Mesothelial cell of epicardium (in vitro differentiated cells): ENCODE measurements around the gene PPIP5K1. TPM values are rescaled to one million over a fixed set of nuclear protein-coding genes. Genes with fewer than 3 reads are reported as not detected.

Experiments used
- DNase-seq, 2 experiments: peaks; one replicate each; pipeline ENCODE4 v3.0.0; 2021; ENCODE audit warnings: low spot score in 2 of 2; ENCODE audit not compliant: unreplicated experiment in 2 of 2
- H3K27ac Mint-ChIP-seq: 2 replicates; pipeline ENCODE4 v1.8.0; 2021; ENCODE audit warnings: mixed read lengths
- H3K27me3 Mint-ChIP-seq: 2 replicates; pipeline ENCODE4 v1.8.0; 2021; ENCODE audit warnings: low read depth, mixed read lengths
- H3K36me3 Mint-ChIP-seq: 2 replicates; pipeline ENCODE4 v1.8.0; 2021; ENCODE audit warnings: mixed read lengths
- H3K4me1 Mint-ChIP-seq: 2 replicates; pipeline ENCODE4 v1.8.0; 2021; ENCODE audit warnings: mixed read lengths
- H3K4me3 Mint-ChIP-seq: 2 replicates; pipeline ENCODE4 v1.8.0; 2021; ENCODE audit warnings: mild to moderate bottlenecking, moderate library complexity, mixed read lengths
- H3K9me3 Mint-ChIP-seq: 2 replicates; pipeline ENCODE4 v1.8.0; 2021; ENCODE audit warnings: mixed read lengths
- total RNA-seq: library from RNA; stranded (reverse); gene quantifications from 3 replicates; pipeline ENCODE4 v1.2.1, GENCODE V29; 2021
- TF ChIP-seq, protein P1 (sequence below): fragments of 200-600 bp; sonication (generic); IDR thresholded peaks from one replicate; pipeline ENCODE4 v1.5.0; 2021; ENCODE audit warnings: antibody characterized with exemption; ENCODE audit not compliant: unreplicated experiment

The PPIP5K1 gene
- total RNA-seq, 1 donor from 2014 or later: 56.0 TPM

DNA sequence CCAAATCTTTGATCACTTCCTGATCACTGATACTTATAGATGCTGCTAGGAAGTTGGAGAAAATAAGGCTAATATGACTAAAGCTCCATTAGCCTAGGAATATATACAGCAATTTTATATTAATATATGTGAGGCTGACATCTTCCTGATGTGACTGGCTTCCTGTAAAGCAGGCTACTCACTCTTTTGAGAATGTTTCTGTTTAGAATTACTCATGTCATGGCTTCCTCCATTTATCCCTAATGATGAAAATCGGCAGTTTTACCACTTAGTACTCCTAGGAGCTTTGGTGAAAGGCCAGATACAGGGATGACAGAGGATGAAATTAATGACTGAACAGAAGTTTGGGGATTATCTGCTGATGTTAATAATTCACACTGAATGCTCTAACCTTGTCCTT, 76.5 kb downstream of the PPIP5K1 start:
- H3K27me3 Mint-ChIP-seq: peaks cover 18% of the 10 kb centered on the region

DNA sequence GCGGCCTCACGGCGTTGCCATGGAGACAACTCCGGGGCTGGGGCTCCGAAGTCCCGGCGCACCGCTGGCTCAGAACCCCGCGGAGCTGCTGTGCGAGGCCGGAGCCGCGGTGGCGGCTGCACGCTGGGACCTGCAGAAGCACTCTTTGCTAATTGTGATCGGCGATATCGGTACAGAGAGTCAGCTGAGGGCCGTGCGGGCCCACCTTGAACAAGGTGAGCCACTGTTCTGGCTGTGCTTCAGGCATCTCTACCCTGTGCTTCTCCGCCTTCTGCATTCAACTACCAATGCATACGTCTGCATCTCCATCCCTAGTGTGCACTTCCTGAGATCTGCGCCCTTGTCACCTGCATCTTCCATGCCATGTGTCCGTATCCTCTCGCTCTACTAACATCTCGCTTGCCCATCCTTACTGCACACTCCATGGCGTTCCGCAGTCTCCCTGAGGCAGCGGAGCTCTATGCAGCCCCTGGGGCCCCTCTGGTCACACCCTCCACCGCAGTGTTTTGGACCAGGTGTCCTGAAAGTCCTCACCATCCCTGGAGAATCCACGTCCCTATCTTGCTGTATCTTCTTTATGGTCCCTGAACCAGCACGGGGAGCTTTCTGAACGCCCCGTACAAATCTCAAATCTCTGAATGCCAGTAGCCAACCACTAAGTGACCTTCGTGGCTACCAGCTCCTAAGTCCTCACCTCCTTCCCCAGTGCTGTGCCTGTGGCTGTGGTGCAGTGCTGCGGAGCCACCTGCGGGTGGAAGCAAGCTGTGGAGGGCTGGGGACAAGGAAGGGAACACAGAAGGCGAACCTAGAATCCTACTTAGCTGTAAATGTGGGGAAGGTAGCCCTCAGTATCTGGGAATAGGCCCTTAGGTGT, 78.8 kb downstream of the PPIP5K1 start:
- TF ChIP-seq, protein P1, sequence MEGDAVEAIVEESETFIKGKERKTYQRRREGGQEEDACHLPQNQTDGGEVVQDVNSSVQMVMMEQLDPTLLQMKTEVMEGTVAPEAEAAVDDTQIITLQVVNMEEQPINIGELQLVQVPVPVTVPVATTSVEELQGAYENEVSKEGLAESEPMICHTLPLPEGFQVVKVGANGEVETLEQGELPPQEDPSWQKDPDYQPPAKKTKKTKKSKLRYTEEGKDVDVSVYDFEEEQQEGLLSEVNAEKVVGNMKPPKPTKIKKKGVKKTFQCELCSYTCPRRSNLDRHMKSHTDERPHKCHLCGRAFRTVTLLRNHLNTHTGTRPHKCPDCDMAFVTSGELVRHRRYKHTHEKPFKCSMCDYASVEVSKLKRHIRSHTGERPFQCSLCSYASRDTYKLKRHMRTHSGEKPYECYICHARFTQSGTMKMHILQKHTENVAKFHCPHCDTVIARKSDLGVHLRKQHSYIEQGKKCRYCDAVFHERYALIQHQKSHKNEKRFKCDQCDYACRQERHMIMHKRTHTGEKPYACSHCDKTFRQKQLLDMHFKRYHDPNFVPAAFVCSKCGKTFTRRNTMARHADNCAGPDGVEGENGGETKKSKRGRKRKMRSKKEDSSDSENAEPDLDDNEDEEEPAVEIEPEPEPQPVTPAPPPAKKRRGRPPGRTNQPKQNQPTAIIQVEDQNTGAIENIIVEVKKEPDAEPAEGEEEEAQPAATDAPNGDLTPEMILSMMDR: no peak
- no peak for DNase-seq

More for the DNA sequence above, 76.5 kb downstream of the PPIP5K1 start:
- no peaks in the 10 kb centered on the region for H3K36me3 Mint-ChIP-seq
- TF ChIP-seq, protein P1: no peak
- peaks cover 57% of the 10 kb centered on the region for H3K4me1 Mint-ChIP-seq
- H3K27ac Mint-ChIP-seq: no peak overlapping the region
- no peak for DNase-seq
- no peak overlapping the region for H3K4me3 Mint-ChIP-seq
- H3K9me3 Mint-ChIP-seq: no peaks in the 10 kb centered on the region

DNA sequence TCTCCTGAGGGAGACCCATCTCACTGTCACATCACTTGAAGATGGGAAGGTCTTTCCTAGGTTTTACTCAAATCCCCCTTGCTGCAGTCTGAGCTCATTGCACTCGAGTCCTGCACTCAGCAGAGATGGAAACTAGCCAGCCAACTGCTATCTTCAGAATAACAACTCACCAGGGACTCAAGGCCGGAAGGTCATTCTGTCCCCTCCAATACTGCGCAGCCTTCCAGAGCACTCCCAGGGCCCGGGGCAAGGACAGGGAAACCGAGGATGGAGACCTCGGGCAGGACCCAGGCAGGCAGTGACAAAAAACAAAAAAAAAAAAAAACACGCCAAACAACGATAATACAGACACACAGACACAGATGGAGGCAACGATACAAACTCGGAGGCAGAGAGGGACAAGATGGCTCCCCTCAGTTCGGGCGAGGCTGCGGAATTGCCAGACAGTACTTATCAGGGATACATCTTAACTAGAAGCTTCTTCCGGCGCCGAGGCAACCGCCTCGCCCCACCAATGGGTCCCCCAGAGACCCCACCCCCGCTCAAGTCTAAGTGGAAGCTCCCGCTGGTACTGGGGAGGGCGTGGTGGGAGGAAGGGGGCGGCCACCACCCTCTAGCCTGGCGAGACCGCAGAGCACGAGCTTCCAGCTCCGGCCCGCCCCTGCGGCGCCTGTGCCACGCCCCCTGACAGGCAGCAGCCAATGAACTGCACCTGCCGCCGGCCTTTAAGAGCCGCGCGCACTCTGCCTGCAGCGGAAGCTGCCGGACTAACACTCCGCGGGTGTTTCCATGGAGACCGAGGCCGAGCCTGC, 79.6 kb downstream of the PPIP5K1 start:
- DNase-seq: peak; percentile 97 to 98
- peaks cover 18% of the 10 kb centered on the region for H3K27me3 Mint-ChIP-seq
- H3K9me3 Mint-ChIP-seq: no peaks in the 10 kb centered on the region
- peak overlapping the region; percentile 76 for H3K4me3 Mint-ChIP-seq
- no peaks in the 10 kb centered on the region for H3K36me3 Mint-ChIP-seq
- H3K4me1 Mint-ChIP-seq: peaks cover 40% of the 10 kb centered on the region
- H3K27ac Mint-ChIP-seq: peak overlapping the region; percentile 90
- TF ChIP-seq, protein P1: no peak

More for the DNA sequence above, 78.8 kb downstream of the PPIP5K1 start:
- peak overlapping the region; percentile 51 for H3K27ac Mint-ChIP-seq
- no peaks in the 10 kb centered on the region for H3K9me3 Mint-ChIP-seq
- H3K4me3 Mint-ChIP-seq: peak overlapping the region; percentile 76
- H3K36me3 Mint-ChIP-seq: no peaks in the 10 kb centered on the region
- H3K4me1 Mint-ChIP-seq: peaks cover 41% of the 10 kb centered on the region
- peaks cover 18% of the 10 kb centered on the region for H3K27me3 Mint-ChIP-seq

DNA sequence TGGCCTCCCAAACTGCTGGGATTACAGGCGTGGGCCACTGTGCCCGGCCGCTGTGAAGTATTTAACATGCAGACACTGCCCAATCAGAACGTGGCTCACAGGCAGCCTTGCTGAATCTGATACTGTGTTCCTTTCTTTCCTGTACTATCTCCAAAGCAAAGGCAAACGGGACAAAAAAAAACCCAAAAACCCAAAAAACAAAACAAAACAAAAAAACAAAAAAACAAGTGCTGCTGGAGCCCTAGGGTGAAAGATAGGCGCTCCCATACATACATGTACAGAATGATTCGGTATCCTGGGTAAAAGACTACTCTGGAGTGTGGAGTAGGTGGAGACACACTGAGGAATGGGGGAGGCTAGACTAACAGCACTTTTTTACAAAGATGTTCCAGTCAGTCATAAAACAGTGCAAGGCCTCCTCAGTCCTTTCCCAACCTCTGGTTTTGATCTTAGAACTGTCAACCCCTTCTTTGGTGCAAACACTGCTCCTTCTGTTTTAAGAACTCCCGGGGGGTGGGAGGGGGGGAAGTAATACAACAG, 80.3 kb downstream of the PPIP5K1 start:
- H3K27me3 Mint-ChIP-seq: peaks cover 18% of the 10 kb centered on the region
- no peak for DNase-seq
- peak overlapping the region; percentile 76 for H3K4me3 Mint-ChIP-seq
- H3K27ac Mint-ChIP-seq: peak overlapping the region; percentile 90
- no peaks in the 10 kb centered on the region for H3K9me3 Mint-ChIP-seq
- no peaks in the 10 kb centered on the region for H3K36me3 Mint-ChIP-seq
- TF ChIP-seq, protein P1: no peak
- peaks cover 44% of the 10 kb centered on the region for H3K4me1 Mint-ChIP-seq

DNA sequence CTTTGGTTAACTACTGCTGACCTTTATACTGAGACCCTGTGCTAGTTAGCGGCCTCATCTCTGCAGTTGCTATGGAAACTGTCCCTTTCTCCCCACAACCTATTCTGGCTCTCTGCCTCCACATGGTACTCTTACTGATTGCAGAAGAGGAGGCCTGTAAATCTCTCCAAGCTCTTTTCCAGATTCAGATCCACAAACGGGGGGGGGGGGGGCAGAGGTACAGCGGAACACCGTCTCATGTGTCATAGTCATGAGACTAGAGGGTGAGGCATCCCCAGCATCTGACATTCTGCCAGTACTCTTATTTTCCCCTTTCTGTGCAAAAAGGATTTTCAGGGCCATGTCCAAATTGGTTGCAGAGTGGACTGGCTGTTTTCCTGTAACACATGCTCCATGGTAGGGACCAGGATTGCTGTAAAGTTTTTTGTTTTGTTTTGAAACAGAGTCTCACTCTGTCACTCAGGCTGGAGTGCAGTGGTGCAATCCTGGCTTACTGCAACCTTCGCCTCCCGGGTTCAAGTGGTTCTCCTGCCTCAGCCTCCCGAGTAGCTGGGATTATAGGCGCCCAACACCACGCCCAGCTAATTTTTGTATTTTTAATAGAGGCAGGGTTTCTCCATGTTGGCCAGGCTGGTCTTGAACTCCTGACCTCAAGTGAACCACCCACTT, 80.9 kb downstream of the PPIP5K1 start:
- TF ChIP-seq, protein P1: no peak
- Mint-ChIP-seq H3K27me3 (peaks cover 18% of the 10 kb centered on the region), H3K27ac (peak overlapping the region; percentile 90), H3K4me3 (peak overlapping the region; percentile 15), H3K4me1 (peaks cover 43% of the 10 kb centered on the region), H3K9me3 (no peaks in the 10 kb centered on the region), H3K36me3 (no peaks in the 10 kb centered on the region)
- DNase-seq: no peak
